Astrocyte (in vitro differentiated cells and primary cell): ENCODE results near the gene MIOS.

ENCODE experiments used
- CTCF ChIP-seq: IDR thresholded peaks from 2 replicates; pipeline ENCODE4 v1.5.1; 2011; ENCODE audit warnings: low read depth, mild to moderate bottlenecking, inconsistent platforms, low read length, moderate library complexity; ENCODE audit not compliant: insufficient read depth
- EZH2 ChIP-seq: IDR thresholded peaks from 2 replicates; pipeline ENCODE4 v1.6.1; 2012; ENCODE audit warnings: mild to moderate bottlenecking, low read length, inconsistent platforms; ENCODE audit not compliant: insufficient read depth

- TF ChIP-seq CTCF = no peak
- no peak for TF ChIP-seq EZH2
Observed at GRCh38 chr7:7533831-7534430, 32.8 kb upstream of the MIOS start.
